ENCODE measurements around the gene MISFA. TPM values are rescaled to one million over a fixed set of nuclear protein-coding genes. Genes with fewer than 3 reads are reported as not detected.

MISFA gene
- total and polyA plus RNA-seq, 2 of the 4 experiments (the other 2 are of a cell fraction) = 0.38 TPM; not detected in 1

DNA sequence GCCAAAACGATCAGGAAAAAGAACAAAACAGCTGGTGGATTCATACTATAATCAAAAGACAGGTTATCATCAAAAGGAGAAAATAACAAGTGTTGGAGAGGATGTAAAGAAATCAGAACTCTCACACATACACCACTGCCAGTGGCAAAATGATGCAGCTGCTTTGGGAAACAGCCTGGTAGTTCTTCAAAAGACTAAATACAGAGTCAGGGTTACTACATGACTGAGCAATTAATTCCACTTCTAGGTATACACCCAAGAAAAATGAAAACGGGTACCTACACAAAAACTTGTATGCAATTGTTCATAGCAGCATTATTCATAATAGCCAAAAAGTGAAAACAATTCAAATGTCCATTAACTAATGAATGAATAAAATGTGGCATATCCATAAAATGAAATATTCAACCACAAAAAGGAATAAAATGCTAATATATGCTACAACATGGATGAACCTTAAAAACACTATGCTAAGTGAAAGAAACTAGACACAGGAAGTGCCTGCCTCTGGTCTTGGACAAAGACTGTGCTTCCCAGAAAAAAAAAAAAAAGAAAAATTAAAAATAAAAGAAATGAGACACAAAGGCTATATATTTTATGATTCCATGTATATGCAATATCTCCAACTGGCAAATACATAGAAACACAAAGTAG lies 19.3 kb upstream of the MISFA start:
- Histone ChIP-seq H3K9me3 (ENCODE audit: control insufficient read depth, insufficient read depth, low read length) (no peaks in the 10 kb centered on the region), H2AK9ac (replicated peaks; ENCODE audit: low read depth, low read length, poor library complexity) (no peak overlapping the region), H3K79me1 (ENCODE audit: low read depth in 1 of 2, low read length in 2 of 2) (peaks cover 7 to 28% of the 10 kb centered on the region in 2 experiments; a peak in 3 of 4 replicates), H2BK20ac (ENCODE audit: low read depth, low read length) (no peak overlapping the region), H3K4me1 (ENCODE audit: control insufficient read depth, insufficient read depth, low read length) (no peaks in the 10 kb centered on the region), H2BK5ac (ENCODE audit: low read depth, low read length, poor library complexity, severe bottlenecking) (no peak overlapping the region), H3K4ac (ENCODE audit: low read depth, low read length) (no peak overlapping the region), H3K23ac (ENCODE audit: low read depth, low read length) (no peak overlapping the region), H3K27ac (ENCODE audit: insufficient read depth, low read length) (no peak overlapping the region), H4K91ac (ENCODE audit: insufficient read depth, low read depth, low read length) (no peak overlapping the region), H2AFZ (replicated peaks; ENCODE audit: low read length, poor library complexity) (no peak overlapping the region), H2AK5ac (ENCODE audit: low read depth, low read length) (no peak overlapping the region), H4K8ac (ENCODE audit: low read depth in 2 of 2, low read length in 2 of 2) (no peak overlapping the region), H3K9ac (ENCODE audit: low read depth, low read length) (no peak overlapping the region), H3K4me3 (ENCODE audit: insufficient read depth, low read depth, low read length) (no peak overlapping the region), H2BK120ac (ENCODE audit: low read depth, low read length) (no peak overlapping the region), H4K20me1 (ENCODE audit: insufficient read depth, low read length) (no peaks in the 10 kb centered on the region), H3K27me3 (ENCODE audit: control insufficient read depth, insufficient read depth, low read length) (no peaks in the 10 kb centered on the region), H3K56ac (ENCODE audit: extremely low read depth, insufficient read depth, low read length) (no peak overlapping the region), H3K18ac (ENCODE audit: low read depth, low read length) (no peak overlapping the region), H3K14ac (replicated peaks; ENCODE audit: low read depth, low read length) (no peak overlapping the region), H3K4me2 (ENCODE audit: low read depth, low read length) (no peak overlapping the region), H4K5ac (ENCODE audit: low read depth, low read length) (no peak overlapping the region), H3K36me3 (ENCODE audit: control insufficient read depth, insufficient read depth, low read length) (peaks cover 12% of the 10 kb centered on the region), H2BK15ac (ENCODE audit: low read depth, low read length) (no peak overlapping the region), H3K9me1 (ENCODE audit: insufficient read depth, low read length) (no peaks in the 10 kb centered on the region; the same call in 1 of the 2 replicates)
- no peak for TF ChIP-seq BHLHE40 (IDR thresholded peaks at IDR 0.05; ENCODE audit: low read depth, low read length)
- no peak for TF ChIP-seq RCOR1 (IDR thresholded peaks at IDR 0.05; ENCODE audit: insufficient replicate concordance, low read length)
- TF ChIP-seq NFE2L2 (IDR thresholded peaks at IDR 0.05; ENCODE audit: low read depth, low read length) = no peak
- TF ChIP-seq CTCF (conservative IDR thresholded peaks at IDR 0.05; ENCODE audit: low read depth, low read length) = no peak
- no peak for TF ChIP-seq FOS (IDR thresholded peaks at IDR 0.05; ENCODE audit: low read depth, low read length)
- no peak for TF ChIP-seq RAD21 (IDR thresholded peaks at IDR 0.05; ENCODE audit: low read length)
- TF ChIP-seq, protein P1, sequence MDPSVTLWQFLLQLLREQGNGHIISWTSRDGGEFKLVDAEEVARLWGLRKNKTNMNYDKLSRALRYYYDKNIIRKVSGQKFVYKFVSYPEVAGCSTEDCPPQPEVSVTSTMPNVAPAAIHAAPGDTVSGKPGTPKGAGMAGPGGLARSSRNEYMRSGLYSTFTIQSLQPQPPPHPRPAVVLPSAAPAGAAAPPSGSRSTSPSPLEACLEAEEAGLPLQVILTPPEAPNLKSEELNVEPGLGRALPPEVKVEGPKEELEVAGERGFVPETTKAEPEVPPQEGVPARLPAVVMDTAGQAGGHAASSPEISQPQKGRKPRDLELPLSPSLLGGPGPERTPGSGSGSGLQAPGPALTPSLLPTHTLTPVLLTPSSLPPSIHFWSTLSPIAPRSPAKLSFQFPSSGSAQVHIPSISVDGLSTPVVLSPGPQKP (IDR thresholded peaks at IDR 0.05; ENCODE audit: borderline replicate concordance, low read depth, low read length) = no peak
- TF ChIP-seq SMC3 (IDR thresholded peaks at IDR 0.05; ENCODE audit: low read depth, low read length) = no peak
- TF ChIP-seq MAFK (IDR thresholded peaks at IDR 0.05; ENCODE audit: low read depth, low read length) = no peak
- no peak for TF ChIP-seq MXI1 (IDR thresholded peaks at IDR 0.05; ENCODE audit: borderline replicate concordance, low read depth, low read length)
- ATAC-seq (ENCODE audit: low read depth) (no peak), DNase-seq (no peak)
- intact Hi-C loops (cut with micrococcal nuclease) (no loop called here), dilution Hi-C loops (cut with HindIII; ENCODE audit: low sequenced_read_pairs, unreplicated experiment) (no loop called here), in situ Hi-C loops (cut with MboI; ENCODE audit: low sequenced_read_pairs) (no loop called here)
- ChIA-PET POLR2A (ENCODE audit: unreplicated experiment) (no interaction called here), CTCF (no interaction called here)
- no CpG with 5 or more reads among the region's 2 CpGs for WGBS, 2 experiments (ENCODE audit: extremely low coverage in 2 of 2, insufficient read length in 1 of 2)
- BruUV-seq (replicated peaks) = no TSS peak
